Stimulated activated CD4-positive, alpha-beta T cell treated with anti-CD3 and anti-CD28 coated beads, Interleukin-15, amount 100 ng/mL, for 1 hour (primary cell): ENCODE results near the gene FLRT1.

Experiments used
- DNase-seq, 2 donors: peaks; one replicate each; pipeline ENCODE4 v3.0.0-alpha.2; 2020; ENCODE audit warnings: low read depth in 1 of 2, low spot score in 1 of 2

FLRT1 gene

DNA sequence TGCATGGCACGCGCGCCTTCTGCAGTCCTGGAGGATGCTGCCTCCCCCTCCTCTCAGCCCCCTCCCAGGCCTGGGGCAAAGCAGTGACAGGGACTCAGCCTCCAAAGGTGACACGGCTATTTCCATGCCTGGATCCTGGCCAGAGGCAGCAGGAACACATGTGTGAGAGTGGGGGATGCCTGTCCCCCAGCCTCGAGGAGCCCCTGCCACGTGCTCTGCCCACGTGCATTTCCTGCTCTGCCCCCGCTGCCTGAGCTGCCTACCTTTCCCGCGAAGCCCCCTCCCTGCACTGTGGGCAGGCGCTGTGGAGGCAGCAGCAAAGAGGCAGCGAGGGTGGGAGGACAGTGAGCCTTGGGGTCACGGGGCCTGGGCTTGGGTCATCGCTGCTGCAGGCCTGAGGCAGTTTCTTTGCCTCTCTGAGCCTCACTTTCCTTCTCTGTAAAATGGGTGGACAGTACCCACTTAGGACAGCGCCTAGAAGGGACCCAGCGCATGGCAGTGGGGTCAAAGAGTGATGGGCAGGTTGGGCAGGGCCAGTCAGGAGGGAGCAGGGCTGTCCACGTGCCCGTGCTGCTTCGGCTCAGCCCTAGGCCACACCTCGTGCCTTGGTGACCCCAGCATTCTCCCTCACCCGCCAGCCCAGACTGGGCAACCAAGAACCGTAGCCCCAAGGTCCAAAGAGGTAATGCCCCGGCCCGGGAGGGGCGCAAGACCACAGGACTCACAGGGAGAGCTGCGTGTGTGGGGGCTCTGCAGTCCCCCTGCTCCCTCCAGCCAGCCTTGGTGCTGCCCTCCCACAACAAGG lies 48.6 kb downstream of the FLRT1 start:
- no peak for DNase-seq

DNA sequence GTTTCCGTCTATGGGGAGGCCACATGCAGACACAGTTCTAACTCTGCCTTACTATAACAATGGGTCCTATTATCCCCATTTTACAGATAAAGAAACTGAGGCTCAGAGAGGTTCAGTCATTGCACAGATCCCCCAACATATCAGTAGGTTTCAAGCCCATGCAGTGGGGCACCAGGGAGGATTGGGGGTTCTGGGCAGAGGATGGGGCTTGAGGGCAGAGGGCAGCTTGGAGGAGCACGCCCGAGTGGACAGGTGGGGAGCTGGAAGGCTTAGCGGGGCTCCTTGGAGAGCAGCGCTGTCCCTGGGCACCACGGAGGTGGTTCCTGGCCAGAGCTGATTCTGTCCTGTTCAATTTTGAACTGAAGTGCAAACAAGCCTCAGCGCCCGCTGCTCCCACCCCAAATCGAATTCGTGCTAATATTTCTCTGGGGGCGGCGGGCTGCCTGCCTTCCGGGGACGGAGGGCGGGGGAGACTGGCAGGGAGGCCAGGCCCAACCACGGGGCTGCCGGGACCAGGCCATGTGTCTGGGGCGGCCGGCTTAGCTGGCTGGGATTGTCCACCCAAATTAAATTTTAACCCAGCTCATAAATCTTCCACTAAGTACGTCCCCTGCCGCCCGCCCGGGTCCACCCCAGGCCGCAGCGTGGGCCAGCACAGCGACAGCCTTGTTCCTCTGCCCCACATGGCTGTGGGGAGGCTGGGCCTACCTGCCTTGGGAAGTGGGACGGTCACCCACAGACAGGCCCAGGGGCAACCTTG lies 49.4 kb downstream of the FLRT1 start:
- no peak for DNase-seq
